Panc1 (cell line): ENCODE measurements around the gene LTB. TPM values are rescaled to one million over a fixed set of nuclear protein-coding genes. Genes with fewer than 3 reads are reported as not detected.

Source experiments
- ATAC-seq: fragments of 200-7000 bp; cut with Tn5 transposase; 2 replicates; pipeline ENCODE4 v1.9.1; 2020; ENCODE audit warnings: mild to moderate bottlenecking, moderate library complexity
- BruUV-seq: library from RNA; stranded (reverse); fragments of 400-500 nt; replicated peaks from 2 replicates; lab custom pipeline; 2021; lab: Mats Ljungman, UMichigan
- CTCF ChIA-PET: fragments of 300-600 bp; sonication (Branson Sonifier 250); formaldehyde crosslinking; loops from one replicate; lab custom pipeline; 2022; ENCODE audit warnings: antibody characterized with exemption; lab: Charles Lee
- POLR2A ChIA-PET: fragments of 300-600 bp; sonication (Branson Sonifier 250); formaldehyde crosslinking; loops from one replicate; lab custom pipeline; 2022; ENCODE audit warnings: antibody characterized with exemption; lab: Charles Lee
- DNase-seq: peaks from one replicate; pipeline ENCODE4 v3.0.0-alpha.2; 2010; ENCODE audit warnings: low read depth, low spot score
- H3K27ac ChIP-seq: 2 replicates; pipeline ENCODE4 v1.5.1; 2011; ENCODE audit warnings: mild to moderate bottlenecking, low read length, inconsistent platforms
- H3K27me3 ChIP-seq: fragments of 200-500 bp; sonication (Bioruptor generic); 2 replicates; pipeline ENCODE4 v1.6.0; 2014; ENCODE audit warnings: low read length, inconsistent platforms; ENCODE audit not compliant: control insufficient read depth, insufficient read depth
- H3K36me3 ChIP-seq: fragments of 200-500 bp; sonication (Bioruptor generic); 2 replicates; pipeline ENCODE4 v1.5.1; 2014; ENCODE audit warnings: inconsistent platforms, mild to moderate bottlenecking, low read length, moderate library complexity; ENCODE audit not compliant: control insufficient read depth, insufficient read depth
- H3K4me1 ChIP-seq: 2 replicates; pipeline ENCODE4 v1.5.1; 2011; ENCODE audit warnings: inconsistent platforms, mild to moderate bottlenecking, low read length, moderate library complexity; ENCODE audit not compliant: control insufficient read depth, insufficient read depth
- H3K4me3 ChIP-seq, 2 experiments: 2 replicates each; pipeline ENCODE4 v1.5.1; 2011 to 2012; ENCODE audit warnings: low read depth in 2 of 2, low read length in 2 of 2, mild to moderate bottlenecking in 2 of 2, inconsistent platforms in 1 of 2, moderate library complexity in 1 of 2
- H3K9me3 ChIP-seq: fragments of 200-500 bp; sonication (Bioruptor generic); 2 replicates; pipeline ENCODE4 v1.5.1; 2014; ENCODE audit warnings: low read depth, mild to moderate bottlenecking, inconsistent platforms, low read length, moderate library complexity; ENCODE audit not compliant: control insufficient read depth, insufficient read depth
- POLR2AphosphoS5 ChIP-seq: IDR thresholded peaks from 2 replicates; pipeline ENCODE4 v1.6.1; 2012; ENCODE audit warnings: mild to moderate bottlenecking, low read depth, low read length, moderate library complexity
- SIN3A ChIP-seq: IDR thresholded peaks from 2 replicates; pipeline ENCODE4 v1.6.1; 2012; ENCODE audit warnings: low read depth, mild to moderate bottlenecking, low read length, moderate library complexity, borderline replicate concordance; ENCODE audit not compliant: insufficient read depth
- TCF7L2 ChIP-seq: IDR thresholded peaks from 2 replicates; pipeline ENCODE4 v1.6.1; 2011; ENCODE audit warnings: mild to moderate bottlenecking, low read depth, low read length, inconsistent platforms
- in situ Hi-C: cut with HindIII; loops from 2 replicates; pipeline ENCODE4 v1.10.0; 2016; ENCODE audit warnings: low sequenced_read_pairs, low pct_unique_long_range_greater_than_20kb
- intact Hi-C: fragments of 100-400 bp; cut with micrococcal nuclease; formaldehyde crosslinking; loops from one replicate; pipeline ENCODE4 v1.10.0; 2022; ENCODE audit not compliant: unreplicated experiment
- total RNA-seq: library from RNA; stranded (reverse); gene quantifications from one replicate; pipeline ENCODE4 v1.2.1, GENCODE V29; 2021; ENCODE audit not compliant: unreplicated experiment
- TF ChIP-seq, protein P1 (sequence below), 2 experiments: IDR thresholded peaks; 2 replicates each; pipeline ENCODE4 v1.6.1; 2011 to 2012; ENCODE audit warnings: low read depth in 2 of 2, control low read depth in 1 of 2, low read length in 1 of 2, mild to moderate bottlenecking in 1 of 2, moderate library complexity in 1 of 2; ENCODE audit not compliant: insufficient read depth in 1 of 2
- TF ChIP-seq, protein P2 (sequence below): fragments of 450-650 bp; IDR thresholded peaks from 2 replicates; pipeline ENCODE4 v1.5.1; 2017; ENCODE audit warnings: mild to moderate bottlenecking

LTB gene
- total RNA-seq, 1 experiment from 2014 or later = 3.7 TPM

DNA sequence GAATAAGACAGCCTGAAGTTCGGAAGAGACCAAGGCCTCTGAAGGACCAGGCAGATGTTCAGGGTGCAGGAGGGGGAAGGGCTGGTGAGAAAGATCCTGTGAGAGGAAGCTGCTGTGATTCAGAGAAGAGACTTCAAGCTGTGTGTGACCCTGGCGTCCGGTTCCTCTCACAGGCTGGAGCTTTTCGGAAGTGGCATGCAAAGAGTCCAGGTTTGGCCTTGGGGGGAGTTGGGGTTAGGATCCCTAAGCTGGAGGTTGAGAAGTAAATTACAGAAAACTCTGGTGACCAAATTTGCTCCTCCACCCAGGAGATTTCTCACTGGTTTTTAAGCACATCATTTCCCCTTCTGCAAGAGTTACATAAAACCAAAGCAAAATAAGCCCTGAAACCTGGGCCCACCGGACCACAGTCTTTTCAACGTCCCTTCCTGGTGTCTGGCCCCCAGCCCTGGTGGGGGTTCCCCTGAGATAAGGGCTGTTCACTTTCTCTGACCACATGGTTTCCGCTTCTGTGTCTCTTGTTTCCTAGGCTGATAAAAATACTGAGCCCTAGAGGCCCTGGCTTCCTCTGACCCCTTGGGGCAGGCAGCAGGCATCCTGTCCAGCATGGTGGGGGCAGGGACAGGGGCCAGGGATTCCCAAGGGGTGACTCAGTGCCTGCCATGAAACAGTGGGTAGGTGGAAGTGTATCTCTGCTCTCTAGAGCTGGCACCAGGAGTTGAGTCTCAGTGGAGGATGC lies 22.1 kb downstream of the LTB start:
- ChIA-PET CTCF (interaction anchor here (1.0 kb wide), 1 partner anchor 9 kb away, joined by 3 read pairs; no protein-coding TSS in a partner anchor), POLR2A (no interaction called here)
- in situ Hi-C loops = no loop called here
- DNase-seq (no peak), ATAC-seq (peak; percentile 80)
- H3K27me3 ChIP-seq = no peaks in the 10 kb centered on the region
- H3K4me3 ChIP-seq = no peak overlapping the region
- TF ChIP-seq TCF7L2 = no peak
- BruUV-seq = no TSS peak
- H3K36me3 ChIP-seq = peaks cover 2% of the 10 kb centered on the region; the same call in 1 of the 2 replicates
- H3K4me1 ChIP-seq = peaks cover 13% of the 10 kb centered on the region
- H3K9me3 ChIP-seq = no peaks in the 10 kb centered on the region
- no peak overlapping the region for H3K27ac ChIP-seq
- intact Hi-C loops = no loop called here

DNA sequence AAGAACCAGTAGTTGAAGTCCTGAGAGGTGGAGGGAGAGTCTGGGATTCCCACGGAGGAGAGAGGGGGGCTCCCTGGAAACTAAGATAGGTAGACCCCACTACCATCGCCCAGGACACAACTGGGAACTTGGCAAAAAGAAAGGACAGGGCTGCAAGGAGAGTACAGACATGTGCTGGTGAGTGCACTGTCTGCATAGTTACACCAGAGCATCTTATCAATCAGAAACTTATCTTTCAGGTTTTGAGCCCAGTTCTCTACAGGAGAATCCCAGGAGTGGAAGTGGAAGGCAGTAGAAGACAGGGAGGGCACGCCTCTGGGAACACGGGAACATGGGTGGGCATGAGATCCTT lies 22.6 kb downstream of the LTB start:
- Histone ChIP-seq H3K9me3 (no peaks in the 10 kb centered on the region), H3K27ac (no peak overlapping the region), H3K27me3 (no peaks in the 10 kb centered on the region), H3K4me3 (no peak overlapping the region), H3K4me1 (peaks cover 13% of the 10 kb centered on the region), H3K36me3 (peaks cover 6% of the 10 kb centered on the region; the same call in 1 of the 2 replicates)
- intact Hi-C loops (no loop called here), in situ Hi-C loops (no loop called here)
- CTCF ChIA-PET = interaction anchor here (1.0 kb wide), 1 partner anchor 10 kb away, joined by 3 read pairs; no protein-coding TSS in a partner anchor
- no TSS peak for BruUV-seq
- POLR2A ChIA-PET = no interaction called here
- ATAC-seq (0 out of 2 replicates have a peak, but pooled peaks have one; percentile 5), DNase-seq (no peak)
- no peak for TF ChIP-seq SIN3A
- no peak for TF ChIP-seq TCF7L2
- TF ChIP-seq, protein P1, sequence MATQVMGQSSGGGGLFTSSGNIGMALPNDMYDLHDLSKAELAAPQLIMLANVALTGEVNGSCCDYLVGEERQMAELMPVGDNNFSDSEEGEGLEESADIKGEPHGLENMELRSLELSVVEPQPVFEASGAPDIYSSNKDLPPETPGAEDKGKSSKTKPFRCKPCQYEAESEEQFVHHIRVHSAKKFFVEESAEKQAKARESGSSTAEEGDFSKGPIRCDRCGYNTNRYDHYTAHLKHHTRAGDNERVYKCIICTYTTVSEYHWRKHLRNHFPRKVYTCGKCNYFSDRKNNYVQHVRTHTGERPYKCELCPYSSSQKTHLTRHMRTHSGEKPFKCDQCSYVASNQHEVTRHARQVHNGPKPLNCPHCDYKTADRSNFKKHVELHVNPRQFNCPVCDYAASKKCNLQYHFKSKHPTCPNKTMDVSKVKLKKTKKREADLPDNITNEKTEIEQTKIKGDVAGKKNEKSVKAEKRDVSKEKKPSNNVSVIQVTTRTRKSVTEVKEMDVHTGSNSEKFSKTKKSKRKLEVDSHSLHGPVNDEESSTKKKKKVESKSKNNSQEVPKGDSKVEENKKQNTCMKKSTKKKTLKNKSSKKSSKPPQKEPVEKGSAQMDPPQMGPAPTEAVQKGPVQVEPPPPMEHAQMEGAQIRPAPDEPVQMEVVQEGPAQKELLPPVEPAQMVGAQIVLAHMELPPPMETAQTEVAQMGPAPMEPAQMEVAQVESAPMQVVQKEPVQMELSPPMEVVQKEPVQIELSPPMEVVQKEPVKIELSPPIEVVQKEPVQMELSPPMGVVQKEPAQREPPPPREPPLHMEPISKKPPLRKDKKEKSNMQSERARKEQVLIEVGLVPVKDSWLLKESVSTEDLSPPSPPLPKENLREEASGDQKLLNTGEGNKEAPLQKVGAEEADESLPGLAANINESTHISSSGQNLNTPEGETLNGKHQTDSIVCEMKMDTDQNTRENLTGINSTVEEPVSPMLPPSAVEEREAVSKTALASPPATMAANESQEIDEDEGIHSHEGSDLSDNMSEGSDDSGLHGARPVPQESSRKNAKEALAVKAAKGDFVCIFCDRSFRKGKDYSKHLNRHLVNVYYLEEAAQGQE (IDR thresholded peaks at IDR 0.05; ENCODE audit: insufficient read depth in 1 of 2, low read depth in 2 of 2, low read length in 1 of 2) = no peak
- TF ChIP-seq POLR2AphosphoS5 = no peak
- TF ChIP-seq, protein P2, sequence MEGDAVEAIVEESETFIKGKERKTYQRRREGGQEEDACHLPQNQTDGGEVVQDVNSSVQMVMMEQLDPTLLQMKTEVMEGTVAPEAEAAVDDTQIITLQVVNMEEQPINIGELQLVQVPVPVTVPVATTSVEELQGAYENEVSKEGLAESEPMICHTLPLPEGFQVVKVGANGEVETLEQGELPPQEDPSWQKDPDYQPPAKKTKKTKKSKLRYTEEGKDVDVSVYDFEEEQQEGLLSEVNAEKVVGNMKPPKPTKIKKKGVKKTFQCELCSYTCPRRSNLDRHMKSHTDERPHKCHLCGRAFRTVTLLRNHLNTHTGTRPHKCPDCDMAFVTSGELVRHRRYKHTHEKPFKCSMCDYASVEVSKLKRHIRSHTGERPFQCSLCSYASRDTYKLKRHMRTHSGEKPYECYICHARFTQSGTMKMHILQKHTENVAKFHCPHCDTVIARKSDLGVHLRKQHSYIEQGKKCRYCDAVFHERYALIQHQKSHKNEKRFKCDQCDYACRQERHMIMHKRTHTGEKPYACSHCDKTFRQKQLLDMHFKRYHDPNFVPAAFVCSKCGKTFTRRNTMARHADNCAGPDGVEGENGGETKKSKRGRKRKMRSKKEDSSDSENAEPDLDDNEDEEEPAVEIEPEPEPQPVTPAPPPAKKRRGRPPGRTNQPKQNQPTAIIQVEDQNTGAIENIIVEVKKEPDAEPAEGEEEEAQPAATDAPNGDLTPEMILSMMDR = no peak
